AG09319 (cell line): ENCODE results near the gene SSH3.

Experiments
- DNase-seq: peaks from one replicate; pipeline ENCODE4 v3.0.0-alpha.2; 2010; ENCODE audit warnings: low read depth; ENCODE audit errors: extremely low read depth
- CTCF ChIP-seq: IDR thresholded peaks from 2 replicates; pipeline ENCODE4 v1.5.1; 2011; ENCODE audit warnings: low read depth, mild to moderate bottlenecking, inconsistent platforms, low read length, moderate library complexity

Gene SSH3

GRCh38 chr11:67309166-67309565, 5.8 kb downstream of the SSH3 start:
- no peak for DNase-seq
- no peak for TF ChIP-seq CTCF

DNA sequence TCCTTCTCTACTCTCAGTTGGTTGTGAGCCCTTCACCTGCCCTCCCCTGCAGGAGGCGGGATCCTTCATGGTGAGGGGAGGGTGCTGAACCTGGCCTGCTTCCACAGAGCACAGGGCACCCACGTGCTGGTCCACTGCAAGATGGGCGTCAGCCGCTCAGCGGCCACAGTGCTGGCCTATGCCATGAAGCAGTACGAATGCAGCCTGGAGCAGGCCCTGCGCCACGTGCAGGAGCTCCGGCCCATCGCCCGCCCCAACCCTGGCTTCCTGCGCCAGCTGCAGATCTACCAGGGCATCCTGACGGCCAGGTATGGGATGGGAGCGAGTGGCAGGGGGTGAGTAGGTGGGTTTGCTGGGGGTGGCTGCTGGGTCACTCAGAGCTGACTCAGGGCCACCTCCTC, 6.3 kb downstream of the SSH3 start:
- DNase-seq, result no peak
- no peak for TF ChIP-seq CTCF

- no peak for TF ChIP-seq CTCF
- DNase-seq, result no peak
Observed at GRCh38 chr11:67310246-67311050, 7.1 kb downstream of the SSH3 start.

DNA sequence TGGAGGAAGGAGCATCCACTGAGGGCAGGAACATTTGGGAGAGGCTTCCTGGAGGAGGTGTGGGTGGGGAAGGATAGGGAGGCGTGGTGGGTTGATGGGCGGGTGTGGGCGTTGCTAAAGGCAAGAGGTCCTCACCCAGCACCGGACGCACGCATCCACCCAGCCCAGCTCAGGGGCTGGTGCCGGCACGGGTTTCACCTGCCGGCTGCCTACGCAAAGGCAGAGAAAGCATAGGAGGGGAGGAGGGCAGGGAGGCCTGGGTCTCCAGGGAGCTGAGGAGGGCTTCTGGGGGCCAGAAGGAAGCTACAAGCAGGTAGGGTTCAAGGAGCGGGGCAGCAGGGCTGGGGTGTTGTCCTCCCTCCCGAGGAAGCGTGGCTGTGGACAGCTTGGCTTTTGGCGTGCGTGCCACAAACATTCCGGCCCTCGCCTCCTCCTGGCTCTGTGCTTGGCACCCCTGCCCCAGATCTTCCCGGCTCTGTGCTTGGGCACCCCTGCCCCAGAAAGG, 7.8 kb downstream of the SSH3 start:
- DNase-seq, result no peak
- TF ChIP-seq CTCF, result no peak

DNA sequence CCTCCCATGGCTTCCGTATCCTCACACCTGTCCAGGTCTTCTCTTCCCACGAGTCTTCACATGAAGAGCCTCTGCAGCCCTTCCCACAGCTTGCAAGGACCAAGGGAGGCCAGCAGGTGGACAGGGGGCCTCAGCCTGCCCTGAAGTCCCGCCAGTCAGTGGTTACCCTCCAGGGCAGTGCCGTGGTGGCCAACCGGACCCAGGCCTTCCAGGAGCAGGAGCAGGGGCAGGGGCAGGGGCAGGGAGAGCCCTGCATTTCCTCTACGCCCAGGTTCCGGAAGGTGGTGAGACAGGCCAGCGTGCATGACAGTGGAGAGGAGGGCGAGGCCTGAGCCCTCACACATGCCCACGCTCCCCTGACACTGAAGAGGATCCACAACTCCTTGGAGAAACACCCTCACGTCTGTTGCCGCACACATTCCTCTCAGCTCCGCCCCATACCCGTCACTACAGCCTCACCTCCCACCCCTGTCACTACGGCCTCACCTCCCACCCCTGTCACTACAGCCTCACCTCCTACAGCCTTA, 8.3 kb downstream of the SSH3 start:
- no peak for TF ChIP-seq CTCF

GRCh38 chr11:67312187-67313021, 9.1 kb downstream of the SSH3 start:
- no peak for TF ChIP-seq CTCF
- DNase-seq, result no peak

More for the DNA sequence above, 8.3 kb downstream of the SSH3 start:
- no peak for DNase-seq
